Stimulated activated CD8-positive, alpha-beta memory T cell treated with anti-CD3 and anti-CD28 coated beads, Interleukin-4, amount 100 ng/mL, for 1 hour (primary cell): ENCODE data around the gene PRMT7.

ENCODE experiments used
- DNase-seq, 2 donors: peaks; one replicate each; pipeline ENCODE4 v3.0.0-alpha.2; 2020; ENCODE audit warnings: low read depth in 2 of 2, low spot score in 1 of 2

Gene PRMT7

DNA sequence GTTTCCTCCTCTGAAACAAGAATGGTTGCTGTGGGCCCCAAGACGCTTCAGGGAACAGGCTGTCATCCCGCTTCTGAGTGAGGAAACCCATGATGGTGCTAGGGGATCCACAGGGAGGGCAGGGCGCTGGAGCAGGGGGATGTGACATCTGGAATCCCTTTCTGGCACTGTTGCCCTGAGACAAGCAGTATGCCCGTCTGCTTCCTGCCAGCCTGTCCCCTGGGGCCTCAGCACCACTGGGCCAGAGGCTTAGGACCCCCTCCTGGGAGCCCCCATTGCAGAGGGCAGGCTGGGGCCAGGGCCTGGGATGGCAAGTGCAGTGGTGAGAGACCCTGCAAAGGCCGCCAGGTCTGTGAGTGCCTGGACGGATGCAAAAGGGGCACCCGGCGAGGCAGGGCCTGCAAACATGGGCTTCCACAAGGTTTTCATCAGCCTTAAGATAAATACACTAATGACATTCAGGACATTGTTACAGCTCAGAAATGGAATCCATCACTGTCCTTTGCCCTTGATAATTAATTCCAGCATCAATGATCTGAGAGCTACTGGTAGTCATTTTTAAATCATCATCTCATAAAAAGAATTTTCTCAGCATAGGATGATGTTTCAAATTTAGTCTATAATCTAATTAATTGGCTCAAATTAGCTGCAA, 51.6 kb downstream of the PRMT7 start:
- no peak for DNase-seq

DNA sequence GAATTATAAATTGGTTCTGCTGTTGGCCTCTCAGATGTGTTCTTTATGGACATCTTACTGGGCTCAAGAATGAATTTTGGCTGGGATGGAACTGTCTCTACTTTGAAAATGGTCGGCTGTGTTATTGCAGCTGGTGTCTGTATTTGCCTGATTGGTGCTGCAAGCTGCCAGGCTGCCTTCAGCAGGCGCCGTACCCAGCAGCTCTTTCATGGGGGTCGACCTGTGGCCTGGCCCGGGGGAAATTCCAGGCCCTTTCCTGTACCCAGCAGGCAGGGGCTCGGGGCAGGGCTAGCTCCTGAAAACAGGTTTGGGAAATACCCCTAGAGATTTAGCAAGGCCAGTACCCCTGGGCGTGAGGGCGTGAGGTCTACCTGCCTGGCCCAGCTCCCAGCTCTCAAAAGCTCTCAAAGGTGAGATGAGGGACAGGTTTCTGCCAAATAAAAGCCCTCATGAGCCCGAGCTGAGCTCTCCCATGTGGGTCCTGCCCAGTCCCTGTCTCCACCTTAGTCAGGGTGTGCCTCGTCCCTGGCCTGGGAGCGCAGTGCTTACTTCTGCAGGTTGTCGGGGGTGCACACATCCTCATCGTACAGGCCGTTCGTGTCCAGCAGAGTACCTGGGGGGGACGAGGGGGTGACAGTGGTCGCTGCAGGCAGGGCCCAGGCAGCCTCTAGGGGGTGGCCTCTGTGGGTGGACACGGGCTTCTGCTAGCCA, 52.3 kb downstream of the PRMT7 start:
- DNase-seq, result no peak

DNA sequence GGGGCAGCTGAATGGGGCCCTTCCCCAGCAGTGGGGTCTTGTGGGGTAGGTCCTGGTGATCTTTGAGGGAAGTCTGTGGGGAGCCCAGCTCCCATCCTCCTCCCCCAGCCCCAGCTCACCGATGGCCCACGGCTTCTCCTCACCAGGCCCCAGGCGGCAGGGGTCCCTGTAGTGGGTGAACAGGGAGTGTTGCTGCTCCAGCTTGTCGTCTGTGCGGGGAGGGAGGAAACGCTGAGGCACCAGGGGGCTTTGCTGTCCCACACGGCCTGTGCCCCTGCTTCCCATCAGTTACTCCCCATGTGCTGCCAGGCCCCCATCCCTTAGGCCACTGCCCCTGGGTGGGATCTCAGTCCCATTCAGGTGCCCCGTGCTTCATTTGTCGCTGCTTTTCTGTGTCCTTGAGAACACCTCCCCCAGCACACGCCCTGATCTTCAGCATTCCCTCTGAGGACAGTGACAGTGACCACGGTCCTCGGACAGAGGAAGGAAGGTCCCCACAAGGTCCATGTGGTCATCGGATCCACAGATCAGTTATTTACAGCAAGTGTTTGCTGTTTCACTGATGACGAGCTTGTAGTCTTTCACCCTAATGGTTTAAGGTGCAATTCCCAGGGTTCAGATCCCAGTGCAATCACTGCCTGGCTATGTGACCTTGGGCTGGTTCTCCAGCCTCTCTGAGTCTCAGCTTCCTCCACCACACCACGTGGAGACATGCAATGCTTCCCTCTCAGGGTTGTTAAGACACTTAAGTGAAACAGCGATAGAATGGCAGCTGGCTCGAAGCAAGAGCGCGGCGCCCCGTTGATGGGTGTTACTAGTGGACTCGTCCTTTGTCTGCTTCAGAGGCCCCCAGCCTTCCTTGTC, 53.1 kb downstream of the PRMT7 start:
- DNase-seq, result no peak

DNA sequence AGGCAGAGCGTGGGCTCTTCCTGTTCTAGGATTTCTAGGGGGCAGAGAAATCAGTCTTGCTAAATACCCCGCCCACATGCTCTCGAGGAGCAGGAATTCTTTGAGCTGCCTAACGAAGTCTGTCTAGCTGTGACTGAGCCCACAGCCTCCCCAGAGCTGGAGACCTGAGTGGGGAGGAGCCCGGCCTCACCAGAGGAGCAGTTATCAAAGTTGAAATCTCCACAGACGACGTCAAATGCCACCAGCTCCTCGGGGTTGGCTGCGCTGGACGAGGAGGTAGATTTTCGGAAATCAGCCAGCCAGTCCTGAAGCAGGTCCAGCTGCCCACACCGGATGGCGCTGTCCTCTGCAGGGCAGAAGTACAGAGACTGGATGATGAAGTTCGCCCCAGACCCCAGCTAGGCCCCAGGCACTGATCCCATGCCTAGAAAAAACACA, 53.8 kb downstream of the PRMT7 start:
- DNase-seq, result no peak

DNA sequence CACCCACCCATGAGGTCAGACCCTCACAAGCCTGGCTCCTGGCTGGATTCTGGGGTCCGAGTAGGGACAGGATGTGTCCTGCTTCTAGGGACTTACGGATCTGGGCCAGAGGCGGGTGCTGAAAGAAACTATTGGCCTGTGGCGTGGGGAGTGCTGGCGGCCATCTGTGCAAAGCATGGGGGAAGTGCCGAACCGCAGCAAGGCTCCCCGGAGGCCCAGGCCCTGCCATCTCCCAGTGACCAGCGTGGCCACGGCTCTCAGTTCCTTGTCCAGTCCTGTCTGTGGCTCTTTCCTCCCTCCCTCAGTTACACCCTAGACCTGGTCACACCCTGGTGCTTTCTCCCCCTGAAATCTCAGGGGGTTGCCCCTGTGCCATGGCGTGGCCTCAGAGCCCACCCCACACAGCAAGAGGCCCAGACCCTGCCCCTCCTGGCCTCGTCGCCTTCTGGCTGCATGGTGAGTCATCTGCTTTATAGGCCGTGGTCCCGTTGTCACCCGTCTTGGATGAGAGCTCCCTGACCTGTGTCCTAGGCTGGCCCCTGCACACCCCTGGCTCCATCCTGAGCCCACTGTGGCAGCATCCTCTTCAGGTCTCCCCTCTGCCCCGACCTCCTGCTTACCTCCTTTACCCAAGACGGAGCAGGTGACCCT, 54.5 kb downstream of the PRMT7 start:
- DNase-seq, result no peak

DNA sequence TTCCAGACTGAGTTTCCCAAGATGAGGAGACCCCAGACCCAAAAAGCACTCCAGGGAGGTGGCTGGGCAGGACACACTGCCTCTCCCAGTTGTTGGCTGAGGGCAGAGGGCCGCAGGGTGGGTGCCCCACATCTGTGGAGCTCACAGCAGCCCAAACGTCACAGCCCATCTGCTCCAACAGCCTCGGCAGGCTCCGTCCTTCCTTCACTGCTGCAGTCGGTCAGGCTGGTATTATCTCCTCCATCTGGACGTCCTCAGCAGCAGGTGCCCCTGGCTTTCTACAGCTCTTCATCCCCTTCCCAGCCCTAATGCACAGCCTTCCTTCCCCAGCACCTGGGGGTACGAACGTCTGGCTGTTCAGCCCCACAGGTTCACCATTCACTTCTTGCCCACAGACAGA, 55.2 kb downstream of the PRMT7 start:
- no peak for DNase-seq

DNA sequence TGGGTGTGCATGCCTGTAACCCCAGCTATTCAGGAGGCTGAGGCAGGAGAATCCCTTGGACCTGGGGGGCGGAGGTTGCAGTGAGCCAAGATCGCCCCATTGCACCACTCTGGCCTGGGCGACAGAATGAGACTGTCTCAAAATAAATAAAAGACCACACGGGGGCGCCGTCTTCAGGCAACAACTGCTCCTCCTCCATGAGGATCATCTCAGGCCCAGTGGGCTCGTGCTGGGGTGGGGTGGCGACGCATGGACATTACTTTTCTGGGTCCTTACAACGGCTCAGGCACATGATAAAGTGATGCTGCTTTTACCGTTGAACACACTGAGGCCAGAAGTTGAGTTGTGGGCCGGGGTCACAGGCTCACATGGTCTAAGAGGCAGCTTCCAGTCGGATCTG, 56.2 kb downstream of the PRMT7 start:
- no peak for DNase-seq

DNA sequence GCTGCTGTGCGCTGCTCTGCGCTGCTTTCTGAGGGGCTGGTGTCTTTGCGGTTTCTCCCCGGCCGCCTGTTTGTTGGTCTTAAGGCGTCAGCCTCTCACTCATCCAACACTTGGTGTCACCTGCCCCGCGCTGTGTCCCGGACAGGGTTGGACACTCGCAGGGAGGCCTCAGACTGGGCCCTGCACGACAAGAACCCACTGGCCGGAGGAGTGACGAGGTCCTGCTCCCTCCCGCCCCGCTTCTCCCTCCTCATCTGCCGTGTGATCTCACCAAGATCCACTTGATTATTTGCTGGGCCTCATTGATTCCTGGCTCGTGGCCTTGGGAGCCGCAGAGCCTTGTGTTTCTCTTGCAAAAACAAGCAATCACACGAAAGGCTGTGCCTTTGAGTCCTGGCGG, 56.6 kb downstream of the PRMT7 start:
- no peak for DNase-seq

DNA sequence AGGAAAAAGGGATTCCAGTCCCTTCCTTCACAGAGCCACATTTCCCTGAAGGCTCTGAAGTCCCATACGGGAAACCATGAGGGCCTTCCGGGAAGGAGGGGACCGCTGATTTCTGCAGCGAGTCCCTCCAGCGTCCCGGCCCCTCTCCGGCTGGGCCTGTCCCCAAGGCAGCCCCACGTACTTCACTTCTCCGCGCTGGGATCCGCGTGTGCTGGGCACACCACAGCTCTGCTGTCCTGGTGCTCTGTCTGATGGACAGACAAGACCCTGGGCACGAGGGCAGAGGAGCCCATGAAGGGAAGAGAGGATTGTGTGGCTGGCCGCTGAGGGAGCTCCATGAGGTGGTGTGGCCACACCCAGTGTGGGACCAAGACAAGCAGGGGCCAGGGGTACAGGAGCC, 57.1 kb downstream of the PRMT7 start:
- no peak for DNase-seq

DNA sequence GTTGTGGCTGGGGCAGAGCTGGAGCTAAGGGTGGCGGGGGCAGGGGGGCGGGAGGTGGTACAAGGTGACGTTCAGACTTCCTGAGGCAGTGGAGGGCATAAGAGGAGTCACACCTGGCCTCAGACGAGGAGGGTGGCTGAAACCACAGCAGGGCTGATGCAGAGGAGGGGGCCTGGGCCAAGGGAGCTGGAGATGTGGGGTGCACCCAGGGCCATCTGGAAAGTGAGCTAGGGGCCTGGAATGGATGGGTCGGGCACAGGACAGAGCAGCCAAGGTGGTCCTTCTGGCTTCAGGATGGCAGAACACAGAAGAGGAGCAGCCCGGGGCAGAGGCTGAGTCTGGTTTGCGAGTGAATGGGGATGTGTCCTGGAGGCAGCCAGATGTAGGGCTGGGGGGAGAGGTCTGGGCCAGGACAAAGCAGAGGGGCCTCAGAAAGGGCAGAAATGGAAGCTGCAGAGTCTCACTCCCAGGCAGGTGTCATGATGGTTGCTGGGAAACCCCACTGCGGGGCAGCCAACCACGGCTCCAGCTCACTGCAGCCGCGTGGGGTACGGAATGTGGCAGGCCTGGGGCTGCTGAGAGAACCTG, 57.6 kb downstream of the PRMT7 start:
- no peak for DNase-seq

DNA sequence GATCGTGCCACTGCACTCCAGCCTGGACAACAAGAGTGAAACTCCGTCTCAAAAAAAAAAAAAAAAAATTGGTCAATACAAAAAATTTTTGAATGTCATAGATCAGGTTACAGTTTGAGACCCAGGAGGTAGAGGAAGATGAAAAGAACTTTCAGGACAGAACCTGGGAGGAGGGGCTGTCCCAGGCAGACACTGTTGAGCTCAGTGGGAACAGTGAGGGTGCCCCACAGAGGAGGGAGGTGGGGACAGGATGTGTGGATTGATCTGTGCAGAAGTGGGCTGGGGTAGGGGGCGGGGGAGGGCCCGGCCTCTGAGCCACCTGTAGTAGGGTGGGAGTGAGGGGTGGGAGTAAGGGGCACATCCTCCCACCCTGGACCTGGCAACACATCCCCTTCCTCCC, 58.3 kb downstream of the PRMT7 start:
- no peak for DNase-seq

DNA sequence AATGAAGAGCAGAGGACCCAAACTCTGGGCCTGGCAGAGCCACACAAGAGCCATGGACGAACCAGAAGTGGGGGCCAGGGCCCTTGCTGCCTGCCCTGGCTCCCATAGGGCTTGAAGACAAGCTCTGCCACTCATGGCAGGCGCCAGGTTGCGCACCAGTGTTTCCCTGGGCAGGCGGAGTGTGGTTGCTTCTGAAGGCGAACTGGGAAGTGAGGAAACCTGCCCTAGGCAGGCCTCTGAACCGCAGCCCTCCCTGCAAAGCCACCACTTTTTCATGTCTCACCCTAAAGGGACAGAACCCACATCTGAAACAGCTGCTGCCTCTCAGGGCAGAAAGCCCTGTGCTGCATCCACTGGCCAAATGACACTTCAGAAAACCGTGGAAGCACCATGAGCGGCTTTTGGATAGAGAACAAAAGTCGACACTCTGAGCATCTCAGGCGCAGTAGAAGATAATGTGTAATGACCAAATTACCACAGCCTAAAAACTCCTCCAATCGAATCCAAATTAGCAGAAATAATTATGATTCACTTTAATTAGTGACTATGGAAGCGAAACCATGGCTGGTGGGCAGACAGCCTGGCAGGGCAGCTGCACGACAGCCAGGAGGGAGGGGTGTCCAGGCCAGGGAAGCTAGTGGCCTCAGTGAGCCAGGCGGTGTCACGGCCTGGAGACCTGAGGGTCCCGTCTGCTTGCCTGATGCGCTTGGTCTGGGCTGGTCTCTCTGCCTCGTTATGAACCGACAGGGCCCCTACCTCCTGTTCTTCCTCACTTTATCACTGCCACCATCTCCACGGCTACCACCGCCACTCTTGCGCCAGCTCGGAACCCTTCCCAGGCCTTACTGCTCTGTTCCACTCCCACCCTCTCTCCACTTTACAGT, 59.1 kb downstream of the PRMT7 start:
- DNase-seq, result no peak

DNA sequence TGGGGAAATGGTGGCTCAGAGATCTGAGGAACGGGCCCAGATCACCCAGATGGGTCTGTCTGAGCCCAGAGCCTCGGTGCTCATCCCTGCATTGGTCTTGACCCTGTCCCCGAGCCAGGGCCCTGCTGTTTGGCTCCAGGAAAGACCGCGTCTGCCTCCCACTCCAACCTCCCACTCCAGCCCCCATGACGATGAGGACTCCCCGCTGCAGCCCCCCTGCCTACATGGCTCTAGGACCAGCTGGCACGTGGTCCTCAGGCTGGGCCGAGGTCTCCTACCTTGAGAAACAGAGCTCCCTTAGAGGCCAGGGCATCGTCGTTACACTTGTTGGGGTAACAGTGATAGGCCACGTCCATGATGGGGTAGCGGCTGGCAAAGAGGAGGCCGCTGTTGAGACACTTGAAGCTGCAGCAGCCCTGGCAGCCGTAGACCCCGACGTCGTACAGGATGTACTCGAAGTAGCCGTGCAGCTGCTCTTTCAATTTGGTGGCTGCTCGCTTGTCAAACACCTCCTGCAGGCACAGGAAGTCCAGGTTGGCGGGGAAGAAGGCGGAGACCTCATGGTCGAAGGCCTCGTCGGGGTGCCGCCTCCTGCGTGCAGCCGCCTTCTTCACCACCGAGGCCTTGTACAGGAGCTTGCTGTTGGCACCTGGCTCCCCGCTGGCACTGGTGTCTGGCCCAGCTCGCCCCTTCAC, 59.9 kb downstream of the PRMT7 start:
- DNase-seq, result no peak

DNA sequence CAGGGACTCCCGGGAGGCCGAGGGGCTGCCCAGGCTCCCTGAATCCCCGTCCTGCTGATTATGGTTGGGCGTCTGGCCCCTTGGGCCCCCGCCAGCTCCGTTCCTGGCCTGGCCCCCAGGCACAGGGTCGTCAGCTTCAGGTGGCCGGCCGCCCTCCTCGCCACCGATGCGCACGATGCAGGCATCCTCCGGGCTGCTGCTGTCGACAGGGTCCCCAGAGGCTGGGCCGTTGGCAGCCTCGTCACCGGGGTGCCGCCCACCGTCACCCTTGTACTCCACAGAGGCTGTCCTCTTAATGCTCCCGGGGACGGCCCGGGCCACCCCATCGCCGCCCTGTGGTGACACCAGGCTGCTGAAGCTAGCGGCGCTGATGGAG, 60.4 kb downstream of the PRMT7 start:
- no peak for DNase-seq

DNA sequence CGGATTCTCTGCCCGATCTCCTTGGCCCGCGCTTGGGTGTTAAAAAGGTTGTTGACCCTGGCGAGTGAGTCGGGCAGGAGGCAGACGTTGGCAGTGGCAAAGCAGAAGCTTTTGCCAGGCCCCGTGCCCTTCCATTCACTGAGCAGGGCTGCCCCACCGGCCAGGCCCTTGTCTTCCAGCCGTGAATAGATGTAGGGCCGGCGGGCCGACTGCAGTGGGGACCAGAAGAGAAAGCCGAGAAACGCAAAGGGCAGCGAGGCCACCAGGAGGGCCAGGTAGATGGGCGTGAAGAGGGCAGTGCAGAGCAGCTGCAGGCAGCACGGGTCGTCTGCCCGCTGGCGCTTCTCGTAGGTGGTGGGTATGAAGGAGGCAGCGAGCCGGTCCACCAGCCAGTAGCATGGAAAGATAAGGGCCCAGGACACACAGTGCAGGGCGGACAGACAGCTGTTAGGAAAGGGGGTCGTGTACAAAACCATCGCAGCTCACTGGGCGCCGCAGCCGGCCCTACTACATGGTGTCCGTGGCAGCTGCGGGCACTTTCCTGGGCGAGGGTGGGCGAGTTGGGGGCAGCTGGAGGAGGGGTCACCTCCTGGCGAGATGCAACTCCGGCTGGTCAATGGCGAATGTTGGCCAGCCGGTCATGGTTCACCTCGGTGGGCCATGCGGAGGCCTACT, 61.0 kb downstream of the PRMT7 start:
- no peak for DNase-seq

DNA sequence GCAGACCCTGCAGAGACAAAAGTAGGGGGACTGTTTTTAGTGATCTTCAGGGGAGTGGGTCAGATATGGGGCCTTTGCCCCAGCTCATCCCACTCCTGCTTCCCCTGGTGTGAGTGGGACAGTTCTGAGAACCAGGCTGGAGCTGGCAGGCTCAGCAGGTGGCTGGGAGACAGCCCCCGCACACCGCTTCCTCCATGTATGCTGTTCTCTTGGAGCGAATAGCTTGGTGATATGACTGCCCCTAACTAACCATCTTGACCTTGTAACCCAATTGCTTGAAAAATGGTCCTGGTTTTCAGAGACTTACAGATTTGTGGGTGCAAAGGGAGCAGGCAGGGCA, 61.5 kb downstream of the PRMT7 start:
- DNase-seq, result no peak

DNA sequence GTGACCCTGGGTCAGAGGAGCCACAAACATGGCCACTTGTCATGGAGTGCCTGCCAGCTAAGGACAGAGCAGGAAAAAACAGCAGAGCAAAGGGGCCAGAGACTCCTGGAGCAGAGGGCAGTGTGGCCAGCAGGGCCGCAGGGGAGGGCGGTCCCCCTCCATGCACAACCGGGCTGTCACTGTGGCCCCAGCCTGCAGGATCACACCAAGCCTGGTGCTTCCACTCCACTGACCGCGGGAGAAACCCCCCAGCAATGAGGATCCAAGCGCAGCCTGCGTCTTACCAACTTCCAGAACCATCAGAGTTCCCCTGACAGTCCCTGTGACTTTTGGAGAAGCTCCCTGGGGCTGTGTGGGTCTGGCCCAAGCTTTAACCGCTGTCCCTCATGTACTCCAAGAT, 62.0 kb downstream of the PRMT7 start:
- DNase-seq, result no peak

DNA sequence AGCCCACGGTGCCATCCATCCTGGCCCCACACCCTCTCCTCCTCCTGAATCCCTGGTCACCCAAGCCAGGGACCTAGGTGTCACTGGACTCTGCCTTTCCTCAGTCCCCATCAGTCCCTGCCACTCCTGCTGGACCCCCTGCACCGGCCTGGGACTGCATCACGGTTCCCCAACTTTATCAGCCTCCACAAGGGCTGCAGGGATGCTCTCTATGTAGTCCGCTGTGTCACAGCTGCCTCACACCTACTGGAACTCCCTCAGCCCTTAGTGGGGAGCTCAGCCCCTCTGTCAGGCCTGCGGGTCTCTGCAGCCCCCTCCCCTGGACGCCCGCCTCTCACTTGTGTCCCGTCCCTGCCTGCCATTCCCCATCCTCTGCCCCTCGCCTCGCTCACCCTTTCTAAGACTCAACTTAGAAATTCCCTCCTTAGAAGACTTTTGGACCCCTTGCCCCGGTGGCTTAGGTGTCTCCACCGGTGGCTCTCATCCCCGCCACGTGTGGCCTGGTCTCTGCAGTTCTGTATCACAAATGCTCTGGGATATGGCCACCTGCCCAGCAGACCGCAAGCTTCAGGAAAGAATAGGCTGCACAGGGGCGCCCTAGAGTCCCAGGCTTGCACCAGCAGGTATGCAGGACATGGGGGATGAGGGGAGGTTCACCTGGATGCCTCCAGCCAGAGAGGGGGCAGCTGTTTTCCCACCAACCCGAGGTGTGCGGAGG, 62.9 kb downstream of the PRMT7 start:
- DNase-seq, result no peak
